ENCODE results near the gene NDUFAF2.
"Not testable (repeated sequence)": the region's sequence is repeated elsewhere in the genome, so short reads cannot be mapped to it uniquely, and the experiment has no call there.

Gene NDUFAF2

GRCh38 chr5:61162832-61163567 lies 218.0 kb downstream of the NDUFAF2 start:
- no peak for FAIRE-seq
- DNase-seq (ENCODE audit: insufficient read length, low spot score): peak; percentile 24

GRCh38 chr5:61163905-61164304 lies 218.9 kb downstream of the NDUFAF2 start:
- DNase-seq (ENCODE audit: insufficient read length, low spot score) (no peak), FAIRE-seq (no peak)

GRCh38 chr5:61167382-61167781 lies 222.4 kb downstream of the NDUFAF2 start:
- peak; percentile 50 for DNase-seq (ENCODE audit: insufficient read length, low spot score)
- no peak for FAIRE-seq

- FAIRE-seq (no peak), DNase-seq (ENCODE audit: insufficient read length, low spot score) (no peak)
Measured at GRCh38 chr5:61168951-61169350, 223.9 kb downstream of the NDUFAF2 start.

- FAIRE-seq (no peak), DNase-seq (ENCODE audit: insufficient read length, low spot score) (no peak)
Measured at GRCh38 chr5:61171479-61171878, 226.5 kb downstream of the NDUFAF2 start.

GRCh38 chr5:61176631-61177030 lies 231.6 kb downstream of the NDUFAF2 start:
- FAIRE-seq: no peak
- no peak for DNase-seq (ENCODE audit: insufficient read length, low spot score)

- FAIRE-seq: no peak
Measured at GRCh38 chr5:61177070-61177469, 232.1 kb downstream of the NDUFAF2 start.

GRCh38 chr5:61177716-61178115 lies 232.7 kb downstream of the NDUFAF2 start:
- FAIRE-seq (no peak), DNase-seq (ENCODE audit: insufficient read length, low spot score) (no peak)

More at GRCh38 chr5:61177070-61177469, 232.1 kb downstream of the NDUFAF2 start:
- DNase-seq (ENCODE audit: insufficient read length, low spot score): no peak

- FAIRE-seq: no peak
- no peak for DNase-seq (ENCODE audit: insufficient read length, low spot score)
Measured at GRCh38 chr5:61178702-61179101, 233.7 kb downstream of the NDUFAF2 start.

GRCh38 chr5:61180886-61181285 lies 235.9 kb downstream of the NDUFAF2 start:
- DNase-seq (ENCODE audit: insufficient read length, low spot score): no peak
- FAIRE-seq: no peak

GRCh38 chr5:61182449-61182848 lies 237.4 kb downstream of the NDUFAF2 start:
- FAIRE-seq: no peak

GRCh38 chr5:61183538-61183937 lies 238.5 kb downstream of the NDUFAF2 start:
- no peak for FAIRE-seq

More at GRCh38 chr5:61182449-61182848, 237.4 kb downstream of the NDUFAF2 start:
- DNase-seq (ENCODE audit: insufficient read length, low spot score): no peak

GRCh38 chr5:61184708-61185107 lies 239.7 kb downstream of the NDUFAF2 start:
- no peak for DNase-seq (ENCODE audit: insufficient read length, low spot score)
- no peak for FAIRE-seq

More at GRCh38 chr5:61183538-61183937, 238.5 kb downstream of the NDUFAF2 start:
- DNase-seq (ENCODE audit: insufficient read length, low spot score): no peak

- no peak for DNase-seq (ENCODE audit: insufficient read length, low spot score)
- FAIRE-seq: no peak
Measured at GRCh38 chr5:61186634-61187033, 241.6 kb downstream of the NDUFAF2 start.

GRCh38 chr5:61187352-61187751 lies 242.3 kb downstream of the NDUFAF2 start:
- FAIRE-seq: peak; percentile 16
- DNase-seq (ENCODE audit: insufficient read length, low spot score): not testable (repeated sequence)

- not testable (repeated sequence) for DNase-seq (ENCODE audit: insufficient read length, low spot score); FAIRE-seq
Measured at GRCh38 chr5:61187826-61188225, 242.8 kb downstream of the NDUFAF2 start.

- DNase-seq (ENCODE audit: insufficient read length, low spot score) (no peak), FAIRE-seq (no peak)
Measured at GRCh38 chr5:61198606-61199005, 253.6 kb downstream of the NDUFAF2 start.

- FAIRE-seq (no peak), DNase-seq (ENCODE audit: insufficient read length, low spot score) (no peak)
Measured at GRCh38 chr5:61200582-61201155, 255.7 kb downstream of the NDUFAF2 start.

GRCh38 chr5:61202213-61202612 lies 257.2 kb downstream of the NDUFAF2 start:
- FAIRE-seq (no peak), DNase-seq (ENCODE audit: insufficient read length, low spot score) (no peak)
